GM23248 (cell line): ENCODE measurements around the gene KIAA2012. TPM values are rescaled to one million over a fixed set of nuclear protein-coding genes. Genes with fewer than 3 reads are reported as not detected.
A peak's percentile ranks its signal among the peaks of the same experiment; 100 is the strongest.

Experiments used
- DNase-seq: peaks from one replicate; pipeline ENCODE4 v3.0.0-alpha.2; 2015
- H2AFZ ChIP-seq: fragments of 200-600 bp; sonication (generic); 2 replicates; pipeline ENCODE4 v1.6.1; 2016; ENCODE audit warnings: antibody characterized with exemption
- H3F3A ChIP-seq: fragments of 200-600 bp; sonication (generic); 2 replicates; pipeline ENCODE4 v1.6.1; 2016; ENCODE audit warnings: mild to moderate bottlenecking, antibody characterized with exemption, mixed run types; ENCODE audit not compliant: insufficient read depth
- H3K27ac ChIP-seq: fragments of 200-600 bp; sonication (generic); 2 replicates; pipeline ENCODE4 v1.5.1; 2016; ENCODE audit warnings: mild to moderate bottlenecking
- H3K27me3 ChIP-seq: fragments of 200-600 bp; sonication (generic); replicated peaks from 2 replicates; pipeline ENCODE4 v1.6.1; 2016; ENCODE audit warnings: mild to moderate bottlenecking; ENCODE audit not compliant: insufficient read depth
- H3K36me3 ChIP-seq: fragments of 200-600 bp; sonication (generic); 2 replicates; pipeline ENCODE4 v1.6.1; 2016; ENCODE audit warnings: low read depth, mild to moderate bottlenecking
- H3K4me1 ChIP-seq: fragments of 200-600 bp; sonication (generic); 2 replicates; pipeline ENCODE4 v1.6.1; 2016; ENCODE audit warnings: mild to moderate bottlenecking; ENCODE audit not compliant: insufficient read depth
- H3K4me2 ChIP-seq: fragments of 200-600 bp; sonication (generic); one replicate; pipeline ENCODE4 v1.6.1; 2016; ENCODE audit warnings: mild to moderate bottlenecking; ENCODE audit not compliant: unreplicated experiment
- H3K4me3 ChIP-seq: fragments of 200-600 bp; sonication (generic); 2 replicates; pipeline ENCODE4 v1.5.1; 2016; ENCODE audit warnings: mild to moderate bottlenecking
- H3K79me2 ChIP-seq: fragments of 200-600 bp; sonication (generic); 2 replicates; pipeline ENCODE4 v1.6.1; 2016; ENCODE audit warnings: mild to moderate bottlenecking; ENCODE audit not compliant: insufficient read depth
- H3K9ac ChIP-seq: fragments of 200-600 bp; sonication (generic); 2 replicates; pipeline ENCODE4 v1.6.1; 2016; ENCODE audit warnings: mild to moderate bottlenecking
- H3K9me2 ChIP-seq: fragments of 200-600 bp; sonication (generic); 2 replicates; pipeline ENCODE4 v1.6.1; 2016; ENCODE audit warnings: mixed run types, mild to moderate bottlenecking, moderate library complexity; ENCODE audit not compliant: insufficient read depth
- H3K9me3 ChIP-seq: fragments of 200-600 bp; sonication (generic); one replicate; pipeline ENCODE4 v1.6.1; 2017; ENCODE audit warnings: low read depth
- H4K20me1 ChIP-seq: fragments of 200-600 bp; sonication (generic); 2 replicates; pipeline ENCODE4 v1.6.0; 2016; ENCODE audit not compliant: insufficient read depth
- EZH2 ChIP-seq: fragments of 200-600 bp; sonication (generic); IDR thresholded peaks from 2 replicates; pipeline ENCODE4 v1.6.1; 2018; ENCODE audit warnings: antibody characterized with exemption, mild to moderate bottlenecking; ENCODE audit not compliant: insufficient read depth, poor library complexity, severe bottlenecking
- EZH2phosphoT487 ChIP-seq: fragments of 200-600 bp; sonication (generic); IDR thresholded peaks from 2 replicates; pipeline ENCODE4 v1.6.1; 2018; ENCODE audit warnings: antibody characterized with exemption, moderate library complexity, mild to moderate bottlenecking, low read depth; ENCODE audit not compliant: insufficient read depth
- WGBS, 2 experiments: methylation state at CpG; one replicate each; pipeline ENCODE4 v1.1.6; 2015 to 2017; ENCODE audit warnings: low lambda C conversion rate in 2 of 2, low coverage in 1 of 2; ENCODE audit errors: missing lambda C conversion rate in 2 of 2; 5-methylcytosine and 5-hydroxymethylcytosine counted together
- in situ Hi-C: fragments of 300-500 bp; cut with MboI; formaldehyde crosslinking; loops from 2 replicates; pipeline ENCODE4 v1.15.0; 2020
- polyA plus RNA-seq: library from polyadenylated mRNA; unstranded; fragments of >200 nt; fragmentation: Nextera tagmentation; extraction: Ambion mirVana; gene quantifications from 2 replicates; pipeline ENCODE4 v1.2.1, GENCODE V29; 2016
- total RNA-seq: library from RNA; depleted of rRNA; stranded (reverse); fragments of >200 nt; shearing (Covaris generic); gene quantifications from 2 replicates; pipeline ENCODE4 v1.2.3, GENCODE V29; 2014

KIAA2012 gene
- total and polyA plus RNA-seq, 2 experiments from 2014 or later, result 0.18 TPM; not detected in 1

- Histone ChIP-seq H3K9me2 (no peaks in the 10 kb centered on the region), H3K27me3 (no peaks in the 10 kb centered on the region), H3K4me3 (peak within 1 kb of the TSS; percentile 90), H3K9ac (peak within 1 kb of the TSS; percentile 87), H3K4me1 (peaks cover 26% of the 10 kb centered on the region), H2AFZ (peak within 1 kb of the TSS; percentile 96), H3K9me3 (no peaks in the 10 kb centered on the region), H3K4me2 (peak within 1 kb of the TSS; percentile 97), H3F3A (peaks cover 37% of the 10 kb centered on the region), H3K27ac (peak within 1 kb of the TSS; percentile 89), H4K20me1 (no peaks in the 10 kb centered on the region), H3K36me3 (no peaks in the 10 kb centered on the region), H3K79me2 (peaks cover 40% of the 10 kb centered on the region)
- in situ Hi-C loops, result loop anchor here (10.0 kb wide), 1 partner anchor 179 kb away; no protein-coding TSS in a partner anchor
- TF ChIP-seq EZH2phosphoT487, result no peak
- TF ChIP-seq EZH2, result no peak
- peak; percentile 97 for DNase-seq
- 2% methylated on average over 52 to 85 of the region's 109 CpGs for WGBS, 2 experiments
These were observed 39.5 kb upstream of the KIAA2012 start, which contains the start of gene FZD7 for GRCh38 chr2:202033317-202034248. Gene FZD7 (plus strand): TSS chr2:202033855. CDS start chr2:202034648, 793 bp downstream.

GRCh38 chr2:202034249-202035088 is 38.6 kb upstream of the KIAA2012 start:
- 1% methylated on average over 66 to 101 of the region's 105 CpGs for WGBS, 2 experiments
- peaks cover 39% of the 10 kb centered on the region for H3F3A ChIP-seq
- H3K79me2 ChIP-seq, result peaks cover 49% of the 10 kb centered on the region
- no peaks in the 10 kb centered on the region for H4K20me1 ChIP-seq
- in situ Hi-C loops, result loop anchor here (5.0 to 10.0 kb wide), 2 partner anchors 133 to 180 kb away; no protein-coding TSS in a partner anchor
- H3K27ac ChIP-seq, result peak overlapping the region; percentile 83
- no peaks in the 10 kb centered on the region for H3K36me3 ChIP-seq
- no peaks in the 10 kb centered on the region for H3K9me2 ChIP-seq
- peak overlapping the region; percentile 63 for H2AFZ ChIP-seq
- peak overlapping the region; percentile 86 for H3K9ac ChIP-seq
- peak overlapping the region; percentile 96 for H3K4me2 ChIP-seq
- peaks cover 35% of the 10 kb centered on the region for H3K4me1 ChIP-seq
- no peaks in the 10 kb centered on the region for H3K27me3 ChIP-seq
- no peaks in the 10 kb centered on the region for H3K9me3 ChIP-seq
- H3K4me3 ChIP-seq, result peak overlapping the region; percentile 80
- TF ChIP-seq EZH2phosphoT487 (no peak), EZH2 (no peak)
- DNase-seq, result peak; percentile 83

GRCh38 chr2:202035089-202035940 is 37.7 kb upstream of the KIAA2012 start:
- Histone ChIP-seq H3K9ac (peak overlapping the region; percentile 86), H3K9me2 (no peaks in the 10 kb centered on the region), H2AFZ (peak overlapping the region; percentile 18; the same call in 1 of the 2 replicates), H3F3A (peaks cover 36% of the 10 kb centered on the region), H3K36me3 (no peaks in the 10 kb centered on the region), H3K4me1 (peaks cover 38% of the 10 kb centered on the region), H3K4me3 (peak overlapping the region; percentile 80), H3K4me2 (peak overlapping the region; percentile 96), H3K27ac (peak overlapping the region; percentile 83), H3K79me2 (peaks cover 53% of the 10 kb centered on the region), H4K20me1 (no peaks in the 10 kb centered on the region), H3K9me3 (no peaks in the 10 kb centered on the region), H3K27me3 (no peaks in the 10 kb centered on the region)
- DNase-seq, result peak; percentile 90
- 11 to 12% methylated on average over 60 to 72 of the region's 78 CpGs for WGBS, 2 experiments
- TF ChIP-seq EZH2phosphoT487 (no peak), EZH2 (no peak)
- in situ Hi-C loops, result loop anchor here (5.0 to 10.0 kb wide), 2 partner anchors 132 to 181 kb away; no protein-coding TSS in a partner anchor
